K562 (cell line): ENCODE data around the gene PRELID3B. TPM values are rescaled to one million over a fixed set of nuclear protein-coding genes. Genes with fewer than 3 reads are reported as not detected.

ENCODE experiments used
- CXXC5 ChIP-seq: fragments of 250-450 bp; sonication (Bioruptor Pico); IDR thresholded peaks from 2 replicates; pipeline ENCODE4 v1.8.0; 2022; ENCODE audit warnings: inconsistent platforms, mild to moderate bottlenecking, moderate library complexity
- MAZ ChIP-seq, 2 experiments: fragments of 450-650 bp in 1 of 2; sonication (generic) in 1 of 2; formaldehyde crosslinking; IDR thresholded peaks in 1 of 2; conservative IDR thresholded peaks in 1 of 2; 2 replicates each; pipeline versions ENCODE4 v1.4.0 to v1.5.0; 2020; ENCODE audit warnings: mild to moderate bottlenecking in 1 of 2, missing genetic modification reagents in 1 of 2
- ZNF23 ChIP-seq: fragments of 250-450 bp; sonication (Bioruptor Pico); IDR thresholded peaks from 2 replicates; pipeline ENCODE4 v1.4.0; 2020; ENCODE audit warnings: mild to moderate bottlenecking
- polyA plus RNA-seq, 8 experiments: library from polyadenylated mRNA; depleted of rRNA in 4 of 8; stranded (reverse) in 5 of 8; unstranded in 3 of 8; fragments of >200 nt; fragmentation: Nextera tagmentation in 2 of 8; fragmentation: Illumina TruSeq in 1 of 8; extraction: Ambion mirVana in 2 of 8; extraction: Trizol in 1 of 8; gene quantifications; 2 replicates each; pipeline versions ENCODE4 v1.2.1 to v1.2.3, GENCODE V29; 2011 to 2014; ENCODE audit warnings: inconsistent platforms in 1 of 8, missing spikeins in 1 of 8
- total RNA-seq, 7 experiments: library from RNA; depleted of rRNA in 6 of 7; stranded (reverse); fragments of >200 nt in 6 of 7; fragmentation: Illumina TruSeq in 2 of 7; extraction: Trizol in 2 of 7; gene quantifications; 2 replicates each; pipeline versions ENCODE4 v1.2.1 to v1.2.3, GENCODE V29; 2011 to 2021; ENCODE audit warnings: low replicate concordance in 1 of 7
- TF ChIP-seq, protein P1 (sequence below), 2 experiments: fragments of 450-650 bp; IDR thresholded peaks; 2 replicates each; pipeline ENCODE4 v1.6.1; 2018; ENCODE audit warnings: mild to moderate bottlenecking in 2 of 2, low read depth in 1 of 2; ENCODE audit not compliant: partially characterized antibody in 2 of 2
- TF ChIP-seq, protein P2 (sequence below): fragments of 450-650 bp; IDR thresholded peaks from 2 replicates; pipeline ENCODE4 v1.6.1; 2016
- TF ChIP-seq, protein P3 (sequence below): conservative IDR thresholded peaks from 2 replicates; pipeline ENCODE4 v1.6.1; 2011; ENCODE audit warnings: low read depth, mild to moderate bottlenecking, low read length; ENCODE audit not compliant: control insufficient read depth

The PRELID3B gene
- total and polyA plus RNA-seq, 9 of the 15 experiments (the other 6 are each of a cell fraction or from before 2014, with no cell fraction given): 77.0 to 186 (median 101) TPM

DNA sequence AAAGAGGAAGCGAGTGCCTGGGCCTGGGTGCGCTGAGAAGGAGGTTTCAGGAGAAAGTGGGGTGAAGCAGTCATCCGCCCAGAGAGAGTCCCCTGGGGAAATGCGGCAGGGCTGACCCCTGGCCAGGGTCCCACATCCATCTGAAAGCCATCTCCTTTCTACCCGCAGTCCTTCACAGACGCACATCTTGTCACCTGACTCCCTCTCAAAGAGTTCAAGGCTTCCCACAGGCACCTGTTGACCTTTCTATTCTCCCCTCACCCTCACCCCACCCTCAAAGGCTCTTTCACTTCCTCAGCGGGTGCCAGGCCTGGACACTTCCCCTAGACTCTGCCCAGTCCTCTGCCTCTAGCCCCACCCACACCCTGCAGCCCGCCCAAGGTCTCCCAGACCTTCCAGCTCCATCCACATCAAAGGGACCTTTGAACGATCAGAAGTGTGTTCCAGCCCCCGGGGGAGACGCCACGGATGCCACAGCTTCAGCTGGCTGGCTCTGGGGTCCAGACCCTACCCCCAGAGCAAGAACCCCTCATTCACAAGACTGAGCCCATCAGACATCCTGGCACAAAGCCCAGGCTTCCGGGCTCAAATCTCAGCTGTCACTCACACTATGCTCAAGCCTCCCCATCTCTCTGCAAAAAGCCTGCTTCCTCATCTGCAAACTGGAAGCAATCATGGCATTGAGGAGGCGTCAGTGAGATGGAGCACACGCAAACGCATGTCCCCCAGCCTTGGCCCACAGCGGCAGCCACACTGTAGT lies 37.6 kb downstream of the PRELID3B start (continued):
- TF ChIP-seq, protein P1, sequence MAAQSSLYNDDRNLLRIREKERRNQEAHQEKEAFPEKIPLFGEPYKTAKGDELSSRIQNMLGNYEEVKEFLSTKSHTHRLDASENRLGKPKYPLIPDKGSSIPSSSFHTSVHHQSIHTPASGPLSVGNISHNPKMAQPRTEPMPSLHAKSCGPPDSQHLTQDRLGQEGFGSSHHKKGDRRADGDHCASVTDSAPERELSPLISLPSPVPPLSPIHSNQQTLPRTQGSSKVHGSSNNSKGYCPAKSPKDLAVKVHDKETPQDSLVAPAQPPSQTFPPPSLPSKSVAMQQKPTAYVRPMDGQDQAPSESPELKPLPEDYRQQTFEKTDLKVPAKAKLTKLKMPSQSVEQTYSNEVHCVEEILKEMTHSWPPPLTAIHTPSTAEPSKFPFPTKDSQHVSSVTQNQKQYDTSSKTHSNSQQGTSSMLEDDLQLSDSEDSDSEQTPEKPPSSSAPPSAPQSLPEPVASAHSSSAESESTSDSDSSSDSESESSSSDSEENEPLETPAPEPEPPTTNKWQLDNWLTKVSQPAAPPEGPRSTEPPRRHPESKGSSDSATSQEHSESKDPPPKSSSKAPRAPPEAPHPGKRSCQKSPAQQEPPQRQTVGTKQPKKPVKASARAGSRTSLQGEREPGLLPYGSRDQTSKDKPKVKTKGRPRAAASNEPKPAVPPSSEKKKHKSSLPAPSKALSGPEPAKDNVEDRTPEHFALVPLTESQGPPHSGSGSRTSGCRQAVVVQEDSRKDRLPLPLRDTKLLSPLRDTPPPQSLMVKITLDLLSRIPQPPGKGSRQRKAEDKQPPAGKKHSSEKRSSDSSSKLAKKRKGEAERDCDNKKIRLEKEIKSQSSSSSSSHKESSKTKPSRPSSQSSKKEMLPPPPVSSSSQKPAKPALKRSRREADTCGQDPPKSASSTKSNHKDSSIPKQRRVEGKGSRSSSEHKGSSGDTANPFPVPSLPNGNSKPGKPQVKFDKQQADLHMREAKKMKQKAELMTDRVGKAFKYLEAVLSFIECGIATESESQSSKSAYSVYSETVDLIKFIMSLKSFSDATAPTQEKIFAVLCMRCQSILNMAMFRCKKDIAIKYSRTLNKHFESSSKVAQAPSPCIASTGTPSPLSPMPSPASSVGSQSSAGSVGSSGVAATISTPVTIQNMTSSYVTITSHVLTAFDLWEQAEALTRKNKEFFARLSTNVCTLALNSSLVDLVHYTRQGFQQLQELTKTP (IDR thresholded peaks at IDR 0.05; ENCODE audit: low read depth in 1 of 2, partially characterized antibody in 2 of 2): no peak
- TF ChIP-seq CXXC5: no peak
- TF ChIP-seq MAZ (CRISPR knock-in tag; conservative IDR thresholded peaks at IDR 0.05 in 1 of 2, IDR thresholded peaks at IDR 0.05 in 1 of 2): no peak
- TF ChIP-seq, protein P2, sequence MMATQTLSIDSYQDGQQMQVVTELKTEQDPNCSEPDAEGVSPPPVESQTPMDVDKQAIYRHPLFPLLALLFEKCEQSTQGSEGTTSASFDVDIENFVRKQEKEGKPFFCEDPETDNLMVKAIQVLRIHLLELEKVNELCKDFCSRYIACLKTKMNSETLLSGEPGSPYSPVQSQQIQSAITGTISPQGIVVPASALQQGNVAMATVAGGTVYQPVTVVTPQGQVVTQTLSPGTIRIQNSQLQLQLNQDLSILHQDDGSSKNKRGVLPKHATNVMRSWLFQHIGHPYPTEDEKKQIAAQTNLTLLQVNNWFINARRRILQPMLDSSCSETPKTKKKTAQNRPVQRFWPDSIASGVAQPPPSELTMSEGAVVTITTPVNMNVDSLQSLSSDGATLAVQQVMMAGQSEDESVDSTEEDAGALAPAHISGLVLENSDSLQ: peak; percentile 93
- no peak for TF ChIP-seq ZNF23
- TF ChIP-seq, protein P3, sequence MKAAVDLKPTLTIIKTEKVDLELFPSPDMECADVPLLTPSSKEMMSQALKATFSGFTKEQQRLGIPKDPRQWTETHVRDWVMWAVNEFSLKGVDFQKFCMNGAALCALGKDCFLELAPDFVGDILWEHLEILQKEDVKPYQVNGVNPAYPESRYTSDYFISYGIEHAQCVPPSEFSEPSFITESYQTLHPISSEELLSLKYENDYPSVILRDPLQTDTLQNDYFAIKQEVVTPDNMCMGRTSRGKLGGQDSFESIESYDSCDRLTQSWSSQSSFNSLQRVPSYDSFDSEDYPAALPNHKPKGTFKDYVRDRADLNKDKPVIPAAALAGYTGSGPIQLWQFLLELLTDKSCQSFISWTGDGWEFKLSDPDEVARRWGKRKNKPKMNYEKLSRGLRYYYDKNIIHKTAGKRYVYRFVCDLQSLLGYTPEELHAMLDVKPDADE: no peak
